Astrocyte (in vitro differentiated cells and primary cell): ENCODE measurements around the gene ZNF674.

Experiments used
- EZH2 ChIP-seq: IDR thresholded peaks from 2 replicates; pipeline ENCODE4 v1.6.1; 2012; ENCODE audit warnings: mild to moderate bottlenecking, low read length, inconsistent platforms; ENCODE audit not compliant: insufficient read depth
- TF ChIP-seq, protein P1 (sequence below): IDR thresholded peaks from 2 replicates; pipeline ENCODE4 v1.5.1; 2011; ENCODE audit warnings: low read depth, mild to moderate bottlenecking, inconsistent platforms, low read length, moderate library complexity; ENCODE audit not compliant: insufficient read depth

DNA sequence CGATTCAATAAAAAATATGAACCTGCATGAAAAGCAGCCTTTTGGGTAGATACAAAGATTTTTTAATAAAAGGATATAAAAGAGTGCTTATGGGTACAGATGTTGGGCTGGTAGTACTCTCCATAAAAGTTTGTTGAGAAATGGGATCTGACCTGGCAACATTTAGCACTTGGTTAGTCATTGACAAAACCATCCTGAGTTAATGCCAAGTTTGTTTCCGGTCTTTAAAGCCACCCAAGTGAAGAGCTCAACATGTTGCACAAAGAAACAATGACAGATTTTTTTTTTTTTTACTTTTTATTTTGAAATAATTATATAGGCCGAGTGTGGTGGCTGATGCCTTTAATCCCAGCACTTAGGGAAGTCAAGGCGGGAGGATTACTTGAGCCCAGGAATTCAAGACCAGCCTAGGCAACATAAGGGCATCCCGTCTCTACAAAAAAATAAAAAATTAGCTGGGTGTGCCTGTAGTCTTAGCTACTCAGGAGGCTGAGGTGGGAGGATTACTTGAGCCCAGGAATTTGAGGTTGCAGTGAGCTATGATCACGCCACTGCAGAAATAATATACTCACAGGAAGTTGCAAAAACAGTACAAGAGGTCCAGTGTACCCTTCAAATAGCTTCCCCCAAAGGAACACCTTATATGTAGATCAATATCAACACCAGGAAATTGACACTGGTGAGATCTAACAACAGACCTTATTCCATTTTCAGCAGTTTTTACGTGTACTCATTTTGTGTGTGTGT lies 44.9 kb upstream of the ZNF674 start:
- TF ChIP-seq, protein P1, sequence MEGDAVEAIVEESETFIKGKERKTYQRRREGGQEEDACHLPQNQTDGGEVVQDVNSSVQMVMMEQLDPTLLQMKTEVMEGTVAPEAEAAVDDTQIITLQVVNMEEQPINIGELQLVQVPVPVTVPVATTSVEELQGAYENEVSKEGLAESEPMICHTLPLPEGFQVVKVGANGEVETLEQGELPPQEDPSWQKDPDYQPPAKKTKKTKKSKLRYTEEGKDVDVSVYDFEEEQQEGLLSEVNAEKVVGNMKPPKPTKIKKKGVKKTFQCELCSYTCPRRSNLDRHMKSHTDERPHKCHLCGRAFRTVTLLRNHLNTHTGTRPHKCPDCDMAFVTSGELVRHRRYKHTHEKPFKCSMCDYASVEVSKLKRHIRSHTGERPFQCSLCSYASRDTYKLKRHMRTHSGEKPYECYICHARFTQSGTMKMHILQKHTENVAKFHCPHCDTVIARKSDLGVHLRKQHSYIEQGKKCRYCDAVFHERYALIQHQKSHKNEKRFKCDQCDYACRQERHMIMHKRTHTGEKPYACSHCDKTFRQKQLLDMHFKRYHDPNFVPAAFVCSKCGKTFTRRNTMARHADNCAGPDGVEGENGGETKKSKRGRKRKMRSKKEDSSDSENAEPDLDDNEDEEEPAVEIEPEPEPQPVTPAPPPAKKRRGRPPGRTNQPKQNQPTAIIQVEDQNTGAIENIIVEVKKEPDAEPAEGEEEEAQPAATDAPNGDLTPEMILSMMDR: no peak
- TF ChIP-seq EZH2: no peak
